ENCODE results near the gene CECR2.

The CECR2 gene

DNA sequence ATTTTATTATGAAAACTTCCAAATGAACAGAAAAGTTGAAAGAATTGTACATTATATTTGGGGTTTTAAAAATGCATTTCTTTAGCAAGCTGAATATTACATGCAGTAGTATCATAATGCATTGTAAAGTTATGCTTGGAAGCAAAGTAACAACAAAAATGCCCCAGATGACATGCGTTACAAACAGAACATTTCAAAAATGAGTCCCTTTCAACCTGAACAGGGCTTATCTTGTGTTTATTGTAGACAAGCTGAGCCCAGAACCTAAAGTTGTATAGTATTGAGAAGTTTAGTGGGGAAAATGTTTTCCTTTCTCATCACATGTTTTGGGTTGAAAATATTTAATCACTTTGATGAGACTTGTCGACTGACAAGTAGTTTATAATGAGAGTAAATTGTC lies 68.8 kb downstream of the CECR2 start:
- TF ChIP-seq, protein P1, sequence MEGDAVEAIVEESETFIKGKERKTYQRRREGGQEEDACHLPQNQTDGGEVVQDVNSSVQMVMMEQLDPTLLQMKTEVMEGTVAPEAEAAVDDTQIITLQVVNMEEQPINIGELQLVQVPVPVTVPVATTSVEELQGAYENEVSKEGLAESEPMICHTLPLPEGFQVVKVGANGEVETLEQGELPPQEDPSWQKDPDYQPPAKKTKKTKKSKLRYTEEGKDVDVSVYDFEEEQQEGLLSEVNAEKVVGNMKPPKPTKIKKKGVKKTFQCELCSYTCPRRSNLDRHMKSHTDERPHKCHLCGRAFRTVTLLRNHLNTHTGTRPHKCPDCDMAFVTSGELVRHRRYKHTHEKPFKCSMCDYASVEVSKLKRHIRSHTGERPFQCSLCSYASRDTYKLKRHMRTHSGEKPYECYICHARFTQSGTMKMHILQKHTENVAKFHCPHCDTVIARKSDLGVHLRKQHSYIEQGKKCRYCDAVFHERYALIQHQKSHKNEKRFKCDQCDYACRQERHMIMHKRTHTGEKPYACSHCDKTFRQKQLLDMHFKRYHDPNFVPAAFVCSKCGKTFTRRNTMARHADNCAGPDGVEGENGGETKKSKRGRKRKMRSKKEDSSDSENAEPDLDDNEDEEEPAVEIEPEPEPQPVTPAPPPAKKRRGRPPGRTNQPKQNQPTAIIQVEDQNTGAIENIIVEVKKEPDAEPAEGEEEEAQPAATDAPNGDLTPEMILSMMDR (IDR thresholded peaks at IDR 0.05; ENCODE audit: insufficient read depth, low read depth, low read length, missing control alignments) = no peak
- H3K4me3 ChIP-seq (ENCODE audit: low read length) = no peak overlapping the region
- DNase-seq (ENCODE audit: low read depth) = no peak

DNA sequence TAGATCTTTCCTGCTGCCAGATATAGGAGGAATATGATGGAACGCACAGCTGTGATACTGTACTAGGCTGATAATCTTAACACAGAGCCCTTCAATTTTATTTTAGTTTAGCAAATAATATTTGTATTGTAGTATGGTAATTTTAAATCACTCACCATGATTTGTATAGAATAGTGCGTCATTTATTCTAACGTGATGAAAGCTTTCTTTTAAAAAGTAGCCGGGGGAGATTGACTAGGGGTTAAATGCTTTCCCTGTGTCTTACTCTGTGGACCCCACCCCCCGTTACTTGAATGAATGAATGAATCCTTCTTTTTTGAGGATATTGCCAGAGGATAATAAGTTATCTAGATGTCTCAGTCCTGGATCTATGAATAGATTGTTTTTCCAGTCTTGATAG lies 72.1 kb downstream of the CECR2 start:
- DNase-seq (ENCODE audit: low read depth) = no peak
- H3K4me3 ChIP-seq (ENCODE audit: low read length) = no peak overlapping the region
- TF ChIP-seq, protein P1 (IDR thresholded peaks at IDR 0.05; ENCODE audit: insufficient read depth, low read depth, low read length, missing control alignments) = no peak

DNA sequence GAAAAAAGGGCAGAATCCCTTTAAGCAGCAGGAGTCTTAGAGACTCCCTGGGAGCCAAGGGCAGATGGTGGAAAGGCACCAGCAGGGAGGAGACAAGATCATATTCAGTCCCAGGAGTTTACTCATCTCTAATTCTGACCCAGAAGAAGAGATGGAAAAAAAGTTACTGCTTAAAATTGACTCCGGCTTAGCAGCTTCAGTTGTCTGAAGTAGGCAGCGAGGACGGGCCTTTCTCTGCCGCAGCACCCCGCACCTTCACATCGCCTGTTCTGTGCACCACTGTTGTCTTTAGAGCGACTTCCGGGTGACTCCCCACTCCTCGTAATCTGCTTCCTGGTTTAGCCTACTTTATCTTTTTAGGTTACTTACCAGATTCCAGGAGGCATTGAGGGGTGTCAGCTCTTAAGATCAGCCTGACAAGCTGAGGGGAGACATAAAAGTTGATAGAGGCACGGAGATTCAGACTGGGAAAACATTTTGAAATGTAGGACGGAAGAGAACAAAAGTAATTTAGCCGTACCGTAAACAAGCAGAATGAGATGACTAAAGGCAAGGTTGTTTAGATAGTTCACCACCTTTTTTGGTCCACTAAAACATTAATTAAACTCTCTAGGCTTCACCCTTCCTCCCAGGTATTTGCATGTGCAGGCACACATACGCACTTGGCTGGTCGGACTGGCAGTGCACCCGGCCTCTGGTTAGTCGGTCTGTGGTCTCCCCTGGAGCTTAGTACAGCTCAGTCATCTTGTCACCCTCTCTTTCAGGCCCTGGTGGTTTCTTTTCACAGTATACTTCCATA lies 74.3 kb downstream of the CECR2 start:
- H3K4me3 ChIP-seq (ENCODE audit: low read length) = no peak overlapping the region
- DNase-seq (ENCODE audit: low read depth) = no peak
- TF ChIP-seq, protein P1 (IDR thresholded peaks at IDR 0.05; ENCODE audit: insufficient read depth, low read depth, low read length, missing control alignments) = no peak

DNA sequence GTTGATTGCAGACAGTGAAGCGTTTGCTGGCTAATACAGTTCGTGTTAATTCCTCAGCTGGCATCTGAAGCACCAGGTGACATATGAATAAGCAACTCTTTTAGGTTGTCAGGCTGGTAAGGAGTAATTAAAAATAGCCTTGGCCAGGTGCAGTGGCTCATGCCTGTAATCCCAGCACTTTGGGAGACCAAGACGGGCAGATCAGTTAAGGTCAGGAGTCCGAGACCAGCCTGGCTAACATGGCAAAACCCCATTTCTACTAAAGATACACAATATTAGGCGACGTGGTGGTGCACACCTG lies 74.9 kb downstream of the CECR2 start:
- no peak overlapping the region for H3K4me3 ChIP-seq (ENCODE audit: low read length)
- DNase-seq (ENCODE audit: low read depth) = no peak
- TF ChIP-seq, protein P1 (IDR thresholded peaks at IDR 0.05; ENCODE audit: insufficient read depth, low read depth, low read length, missing control alignments) = no peak

DNA sequence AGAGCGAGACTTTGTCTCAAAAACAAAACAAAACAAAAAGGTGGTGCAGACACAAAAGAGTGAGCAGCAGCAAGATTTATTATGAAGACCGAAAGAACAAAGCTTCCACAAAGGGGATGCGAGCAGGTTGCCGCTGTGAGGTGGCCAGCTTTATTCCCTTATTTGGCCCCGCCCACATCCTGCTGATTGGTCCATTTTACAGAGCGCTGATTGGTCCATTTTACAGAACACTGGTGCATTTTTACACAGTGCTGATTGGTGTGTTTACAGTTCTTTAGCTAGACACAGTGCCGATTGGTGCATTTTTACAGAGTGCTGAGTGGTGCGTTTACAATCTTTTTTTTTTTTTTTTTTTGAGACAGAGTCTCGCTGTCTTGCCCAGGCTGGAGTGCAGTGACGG lies 77.4 kb downstream of the CECR2 start:
- TF ChIP-seq, protein P1 (IDR thresholded peaks at IDR 0.05; ENCODE audit: insufficient read depth, low read depth, low read length, missing control alignments) = no peak
- H3K4me3 ChIP-seq (ENCODE audit: low read length) = no peak overlapping the region
- DNase-seq (ENCODE audit: low read depth) = no peak

DNA sequence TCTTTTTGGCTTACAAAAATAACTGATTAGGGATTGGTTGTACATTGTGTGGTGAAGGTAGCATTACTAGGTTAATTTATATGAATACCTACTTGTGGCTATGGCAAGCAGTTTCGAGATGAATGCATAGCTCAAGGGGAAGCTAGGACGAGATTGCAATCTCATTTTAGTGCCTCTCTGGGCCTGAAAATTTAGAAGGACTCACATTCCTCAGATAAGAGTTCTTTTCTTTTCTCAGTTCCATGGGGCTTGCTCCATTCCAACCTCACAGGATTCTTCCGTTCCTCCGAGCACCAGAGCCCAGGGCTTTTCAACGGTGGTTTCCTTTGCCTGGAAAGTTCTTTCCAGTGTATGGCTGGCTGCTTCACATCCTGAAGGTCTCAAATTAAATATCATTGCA lies 82.1 kb downstream of the CECR2 start:
- TF ChIP-seq, protein P1 (IDR thresholded peaks at IDR 0.05; ENCODE audit: insufficient read depth, low read depth, low read length, missing control alignments) = no peak

DNA sequence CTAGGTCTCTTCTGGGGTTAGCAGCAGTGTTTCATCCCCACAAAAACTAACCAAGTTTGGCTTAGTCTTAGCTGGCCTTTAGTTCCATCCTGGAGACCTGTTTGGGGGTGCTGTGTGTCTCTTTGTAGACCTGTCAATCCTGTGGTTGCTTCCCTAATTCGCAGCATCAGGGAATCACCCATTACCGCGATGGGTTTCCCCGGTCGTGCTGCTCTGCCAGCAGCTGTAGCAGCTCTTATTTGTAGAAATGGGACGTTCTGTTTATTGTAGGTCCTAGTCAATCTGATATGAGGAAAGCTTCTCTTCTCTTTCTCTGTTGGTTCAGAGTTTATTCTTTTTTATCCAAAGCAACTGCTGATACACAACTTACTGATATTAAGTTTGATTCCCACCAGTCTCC lies 91.6 kb downstream of the CECR2 start:
- no peak for DNase-seq (ENCODE audit: low read depth)
- no peak overlapping the region for H3K4me3 ChIP-seq (ENCODE audit: low read length)
- TF ChIP-seq, protein P1 (IDR thresholded peaks at IDR 0.05; ENCODE audit: insufficient read depth, low read depth, low read length, missing control alignments) = no peak

More for the DNA sequence above, 82.1 kb downstream of the CECR2 start:
- H3K4me3 ChIP-seq (ENCODE audit: low read length) = no peak overlapping the region
- no peak for DNase-seq (ENCODE audit: low read depth)
